ENCODE results near the gene IFT52. TPM values are rescaled to one million over a fixed set of nuclear protein-coding genes. Genes with fewer than 3 reads are reported as not detected.

Gene IFT52, protein sequence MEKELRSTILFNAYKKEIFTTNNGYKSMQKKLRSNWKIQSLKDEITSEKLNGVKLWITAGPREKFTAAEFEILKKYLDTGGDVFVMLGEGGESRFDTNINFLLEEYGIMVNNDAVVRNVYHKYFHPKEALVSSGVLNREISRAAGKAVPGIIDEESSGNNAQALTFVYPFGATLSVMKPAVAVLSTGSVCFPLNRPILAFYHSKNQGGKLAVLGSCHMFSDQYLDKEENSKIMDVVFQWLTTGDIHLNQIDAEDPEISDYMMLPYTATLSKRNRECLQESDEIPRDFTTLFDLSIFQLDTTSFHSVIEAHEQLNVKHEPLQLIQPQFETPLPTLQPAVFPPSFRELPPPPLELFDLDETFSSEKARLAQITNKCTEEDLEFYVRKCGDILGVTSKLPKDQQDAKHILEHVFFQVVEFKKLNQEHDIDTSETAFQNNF
- total RNA-seq (2022; extraction: Qiagen RNA extraction): 26.8 to 32.8 TPM (median 30.1 TPM) in 5 replicates

DNA sequence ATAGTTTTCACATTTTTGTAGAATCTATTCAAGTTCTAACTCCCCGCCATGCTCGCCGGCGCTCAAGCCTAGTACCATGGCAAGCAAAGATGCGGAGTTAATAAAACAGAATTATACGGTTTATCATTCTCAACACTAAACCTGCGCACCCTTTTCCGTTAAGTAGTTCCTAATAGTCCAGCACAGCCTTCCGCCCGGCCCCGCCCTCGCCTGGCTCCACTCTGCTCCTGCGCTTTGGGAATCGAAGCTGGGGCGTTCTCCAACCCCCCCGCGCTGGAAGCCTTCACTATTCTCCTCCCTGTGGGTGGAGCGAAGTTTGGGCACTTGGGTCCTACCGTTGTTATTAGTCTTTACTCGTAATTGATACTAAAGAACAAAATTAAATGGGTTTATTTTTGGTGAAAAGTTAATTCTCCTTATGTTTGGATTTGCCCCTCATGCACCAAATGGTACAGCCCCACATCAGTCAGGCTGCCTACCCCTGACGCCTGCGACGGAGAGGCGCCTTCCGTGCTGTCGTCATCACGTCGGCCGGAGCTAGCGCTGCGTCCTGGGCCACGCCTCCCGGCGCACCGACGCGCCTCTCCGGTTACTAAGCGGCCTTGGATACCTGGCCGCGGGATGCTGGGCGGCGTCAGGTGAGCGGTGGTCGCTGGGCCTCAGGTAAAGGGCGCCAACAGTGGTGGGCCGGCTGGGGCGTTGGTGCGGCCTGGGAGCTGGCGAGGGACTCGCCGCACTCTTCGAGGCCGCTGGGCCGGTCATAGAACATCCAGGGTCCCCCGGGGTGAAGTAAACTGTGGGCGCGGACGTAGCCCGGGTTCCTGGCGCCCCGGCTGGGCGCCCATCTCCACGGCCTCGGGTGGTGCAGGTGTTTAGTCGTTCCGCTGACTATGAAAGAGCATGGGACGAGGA is at the start of gene IFT52:
Gene IFT52, plus strand, starts transcription at position 546 of the 912 bp plus-strand sequence. CDS start 3,762 bp downstream, outside the sequence.

GRCh38 chr20:43558412-43559146 is 32.2 kb upstream of the IFT52 start, which contains the start of gene SGK2:
Gene SGK2, plus strand, starts transcription at chr20:43559027. Its CDS starts 7,469 bp downstream, at chr20:43566496.

DNA sequence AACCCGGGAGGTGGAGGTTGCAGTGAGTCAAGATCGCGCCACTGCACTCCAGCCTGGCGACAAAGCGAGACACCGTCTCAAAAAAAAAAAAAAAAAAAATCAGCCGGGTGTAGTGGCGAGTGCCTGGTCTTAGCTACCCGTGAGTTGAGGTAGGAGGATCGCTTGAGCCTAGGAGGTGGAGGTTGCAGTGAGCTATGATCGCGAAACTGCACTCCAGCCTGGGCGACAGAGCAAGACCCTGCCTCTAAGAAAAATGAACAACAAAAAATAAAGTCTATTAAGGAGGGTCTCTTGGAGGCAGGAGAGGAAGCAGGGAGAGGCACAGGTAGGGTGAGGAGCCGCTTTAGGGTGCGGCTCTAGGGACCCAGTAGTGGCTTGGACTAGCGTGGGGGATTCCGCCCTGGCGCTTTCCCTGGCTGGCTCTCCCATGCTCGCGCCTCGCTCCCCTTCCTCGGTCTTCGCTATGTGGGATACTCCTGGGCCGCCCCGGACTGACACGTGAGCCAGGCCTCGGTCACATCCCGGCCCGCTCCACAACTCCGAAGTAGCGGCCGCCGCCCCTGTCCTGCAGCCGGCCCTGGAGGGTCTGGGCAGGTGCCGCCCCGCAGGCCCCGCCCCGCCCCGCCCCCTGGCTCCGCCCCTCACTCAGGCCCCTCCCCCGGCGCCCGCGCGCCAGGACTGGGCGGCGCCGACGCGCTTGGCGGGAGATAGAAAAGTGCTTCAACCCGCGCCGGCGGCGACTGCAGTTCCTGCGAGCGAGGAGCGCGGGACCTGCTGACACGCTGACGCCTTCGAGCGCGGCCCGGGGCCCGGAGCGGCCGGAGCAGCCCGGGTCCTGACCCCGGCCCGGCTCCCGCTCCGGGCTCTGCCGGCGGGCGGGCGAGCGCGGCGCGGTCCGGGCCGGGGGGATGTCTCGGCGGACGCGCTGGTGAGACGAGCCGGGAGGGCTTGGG is 75.9 kb downstream of the IFT52 start, which contains the start of gene MYBL2:
Gene MYBL2, plus strand, starts transcription at position 739 of the 953 bp plus-strand sequence. Its CDS starts 170 bp downstream, at position 909.

Other genes starting within 250 kb of the IFT52 start
- gene SRSF6, start 133.0 kb upstream of the IFT52 start, total RNA-seq (2022; extraction: Qiagen RNA extraction): 108 to 115 TPM (median 111 TPM) in 5 replicates
- gene L3MBTL1, start 83.2 kb upstream of the IFT52 start, total RNA-seq (2022; extraction: Qiagen RNA extraction): 0.67 to 1.9 TPM (median 1.1 TPM) in 5 replicates
- 6.7 to 8.7 TPM (median 7.0 TPM) in 5 replicates for gene SGK2, start 31.9 kb upstream of the IFT52 start, total RNA-seq (2022; extraction: Qiagen RNA extraction)
- gene MYBL2, start 76.2 kb downstream of the IFT52 start, total RNA-seq (2022; extraction: Qiagen RNA extraction): 74.9 to 80.7 TPM (median 79.3 TPM) in 5 replicates
- gene GTSF1L, start 136.1 kb downstream of the IFT52 start, total RNA-seq (2022; extraction: Qiagen RNA extraction): not detected in 5 replicates